Measurements from ENCODE around the gene NECTIN4.
A peak's percentile ranks its signal among the peaks of the same experiment; 100 is the strongest.
"Not testable (repeated sequence)": the region's sequence is repeated elsewhere in the genome, so short reads cannot be mapped to it uniquely, and the experiment has no call there.

NECTIN4 gene

GRCh38 chr1:161089251-161089924 lies at the start of gene NECTIN4:
Gene NECTIN4 (minus strand): TSS chr1:161089558. CDS start chr1:161089296, 262 bp downstream.
- no peak for DNase-seq (ENCODE audit: low spot score)

- DNase-seq (ENCODE audit: low spot score) = no peak
These were observed 49.1 kb upstream of the NECTIN4 start for GRCh38 chr1:161138431-161138830.

GRCh38 chr1:161137881-161138280 lies 48.5 kb upstream of the NECTIN4 start:
- DNase-seq (ENCODE audit: low spot score) = no peak

- DNase-seq (ENCODE audit: low spot score) = no peak
These were observed 43.9 kb upstream of the NECTIN4 start for GRCh38 chr1:161133220-161133740.

GRCh38 chr1:161132410-161133219 lies 43.3 kb upstream of the NECTIN4 start, which contains the start of gene DEDD:
Gene DEDD (minus strand): TSS chr1:161132667. CDS start chr1:161124462, 8,205 bp downstream.
- DNase-seq (ENCODE audit: low spot score) = peak; percentile 96

GRCh38 chr1:161131523-161132409 lies 42.4 kb upstream of the NECTIN4 start:
- DNase-seq (ENCODE audit: low spot score) = no peak

- DNase-seq (ENCODE audit: low spot score) = no peak
These were observed 40.9 kb upstream of the NECTIN4 start for GRCh38 chr1:161130266-161130665.

- DNase-seq (ENCODE audit: low spot score) = no peak
These were observed 39.4 kb upstream of the NECTIN4 start for GRCh38 chr1:161128591-161129420.

- no peak for DNase-seq (ENCODE audit: low spot score)
These were observed 38.3 kb upstream of the NECTIN4 start for GRCh38 chr1:161127649-161128048.

GRCh38 chr1:161122967-161123366 lies 33.6 kb upstream of the NECTIN4 start:
- DNase-seq (ENCODE audit: low spot score) = no peak

- DNase-seq (ENCODE audit: low spot score) = no peak
These were observed 32.5 kb upstream of the NECTIN4 start for GRCh38 chr1:161121834-161122233.

- DNase-seq (ENCODE audit: low spot score) = no peak
These were observed 31.8 kb upstream of the NECTIN4 start for GRCh38 chr1:161121042-161121650.

- peak; percentile 80 for DNase-seq (ENCODE audit: low spot score)
These were observed 29.9 kb upstream of the NECTIN4 start for GRCh38 chr1:161119092-161119903.

- DNase-seq (ENCODE audit: low spot score) = peak; percentile 92
These were observed 28.6 kb upstream of the NECTIN4 start, which contains the start of the genes NIT1 and PFDN2 for GRCh38 chr1:161117759-161118581. Gene NIT1 (plus strand): TSS chr1:161118105. CDS start chr1:161118177, 72 bp downstream. Gene PFDN2 (minus strand): TSS chr1:161118037. CDS start chr1:161118026, 11 bp downstream.

GRCh38 chr1:161115961-161116360 lies 26.6 kb upstream of the NECTIN4 start:
- not testable (repeated sequence) for DNase-seq (ENCODE audit: low spot score)

- no peak for DNase-seq (ENCODE audit: low spot score)
These were observed 25.9 kb upstream of the NECTIN4 start for GRCh38 chr1:161115132-161115711.

- no peak for DNase-seq (ENCODE audit: low spot score)
These were observed 25.2 kb upstream of the NECTIN4 start for GRCh38 chr1:161114556-161114955.

GRCh38 chr1:161113915-161114314 lies 24.6 kb upstream of the NECTIN4 start:
- DNase-seq (ENCODE audit: low spot score) = no peak

Measured in AG08395 (cell line).